GM18868 (cell line): Measurements from ENCODE around the gene BBIP1.

Experiments
- ATAC-seq: cut with Tn5 transposase; IDR thresholded peaks from one replicate; pipeline ENCODE4 v1.9.1; 2021; ENCODE audit warnings: mild to moderate bottlenecking, moderate library complexity; ENCODE audit not compliant: unreplicated experiment

Gene BBIP1

DNA sequence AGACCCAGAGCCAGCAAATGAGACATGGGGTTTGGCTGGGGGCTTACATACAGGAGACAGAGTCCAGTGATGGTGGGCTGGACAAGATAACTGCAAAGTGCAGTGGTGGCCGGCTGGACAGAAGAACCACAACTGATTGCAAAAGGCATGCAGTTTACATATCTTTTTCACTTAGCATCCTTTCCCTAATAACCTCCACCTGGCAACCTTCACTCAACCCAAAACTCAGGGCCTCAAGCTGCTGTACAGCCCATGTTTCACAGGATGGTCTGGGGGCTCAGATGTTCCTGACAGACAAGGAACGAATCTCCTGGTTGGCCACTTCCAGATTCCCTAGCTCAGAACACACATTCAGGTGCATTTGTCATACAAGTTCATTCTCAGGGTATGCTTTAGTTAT lies 55.0 kb downstream of the BBIP1 start:
- no peak for ATAC-seq

- no peak for ATAC-seq
These were observed 55.6 kb downstream of the BBIP1 start for GRCh38 chr10:110863361-110863760.

- ATAC-seq = no peak
These were observed 56.0 kb downstream of the BBIP1 start for GRCh38 chr10:110862961-110863360.

- no peak for ATAC-seq
These were observed 56.9 kb downstream of the BBIP1 start for GRCh38 chr10:110861930-110862649.

DNA sequence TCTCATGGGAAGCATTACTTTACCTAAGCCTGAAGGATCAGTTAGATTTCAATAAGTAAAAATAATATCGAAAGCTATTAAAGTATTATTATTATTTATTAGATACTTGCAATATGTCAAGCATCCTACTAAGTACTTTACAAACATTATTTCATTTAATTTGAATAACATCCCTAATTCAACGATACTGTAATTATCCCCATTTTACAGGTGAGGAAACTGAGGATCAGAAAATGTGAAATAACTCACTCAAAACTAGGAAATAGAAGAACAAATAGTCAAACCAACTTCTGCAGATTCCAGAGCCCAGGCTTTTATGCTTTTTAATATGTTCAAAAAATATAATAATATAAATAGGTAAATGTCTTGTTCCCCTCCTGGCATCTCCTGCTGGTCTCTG lies 57.5 kb downstream of the BBIP1 start:
- no peak for ATAC-seq

GRCh38 chr10:110860576-110861241 lies 58.3 kb downstream of the BBIP1 start:
- peak; percentile 41 for ATAC-seq

DNA sequence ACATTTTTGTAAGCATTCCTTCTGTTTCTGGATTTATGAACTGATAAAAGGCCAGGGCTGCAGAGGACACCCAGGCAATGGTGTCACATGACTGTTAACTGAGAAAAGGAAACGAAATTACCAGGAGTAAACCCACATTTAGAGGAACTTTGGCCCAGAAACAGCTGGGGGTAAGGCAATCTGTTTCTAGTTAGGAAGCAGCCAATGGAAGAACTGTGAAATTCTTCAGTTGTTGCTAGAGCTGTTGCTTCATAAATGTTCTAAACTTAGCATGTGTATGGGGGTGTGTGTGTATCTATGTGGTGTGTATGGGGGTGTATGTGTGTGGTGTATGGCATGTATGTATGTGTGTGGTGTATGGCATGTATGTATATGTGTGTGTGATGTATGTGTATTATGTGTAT lies 59.0 kb downstream of the BBIP1 start:
- no peak for ATAC-seq

- no peak for ATAC-seq
These were observed 59.6 kb downstream of the BBIP1 start for GRCh38 chr10:110859206-110859972.

- ATAC-seq = no peak
These were observed 60.6 kb downstream of the BBIP1 start for GRCh38 chr10:110858297-110858934.

GRCh38 chr10:110857265-110858171 lies 61.5 kb downstream of the BBIP1 start:
- peak; percentile 60 for ATAC-seq

- no peak for ATAC-seq
These were observed 64.9 kb downstream of the BBIP1 start for GRCh38 chr10:110853921-110854605.

- no peak for ATAC-seq
These were observed 66.0 kb downstream of the BBIP1 start for GRCh38 chr10:110852947-110853346.

DNA sequence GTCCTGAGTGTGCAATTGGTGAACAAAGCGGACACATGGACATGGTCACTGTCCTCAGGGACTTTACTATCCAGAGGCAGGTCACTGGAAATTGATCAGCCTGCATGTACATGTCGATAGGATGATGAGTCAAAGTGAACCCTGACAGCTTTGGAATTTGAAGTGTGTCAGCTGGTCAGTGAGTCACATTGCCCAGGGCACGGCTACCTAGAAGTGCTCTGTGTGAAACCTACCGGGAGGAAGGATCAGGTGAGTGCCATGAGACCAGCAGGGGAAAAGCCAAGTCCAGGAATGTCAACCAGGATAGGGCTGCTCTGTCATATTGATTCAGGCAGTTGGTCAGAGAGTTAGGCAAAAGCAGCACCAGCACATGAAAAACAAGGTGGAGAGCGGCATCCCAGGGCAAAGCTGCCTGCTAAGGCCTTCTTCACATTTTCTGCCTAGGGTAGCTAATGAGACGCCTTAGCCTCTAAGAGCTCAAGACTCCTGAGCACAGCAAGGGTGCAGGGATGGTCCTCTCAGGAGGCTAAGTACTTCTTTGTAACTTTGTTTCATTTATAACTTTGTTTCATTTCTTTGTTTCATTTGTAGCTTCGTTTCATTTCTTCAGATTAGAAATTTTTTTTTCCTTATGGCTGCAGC lies 66.6 kb downstream of the BBIP1 start:
- peak; percentile 29 for ATAC-seq

DNA sequence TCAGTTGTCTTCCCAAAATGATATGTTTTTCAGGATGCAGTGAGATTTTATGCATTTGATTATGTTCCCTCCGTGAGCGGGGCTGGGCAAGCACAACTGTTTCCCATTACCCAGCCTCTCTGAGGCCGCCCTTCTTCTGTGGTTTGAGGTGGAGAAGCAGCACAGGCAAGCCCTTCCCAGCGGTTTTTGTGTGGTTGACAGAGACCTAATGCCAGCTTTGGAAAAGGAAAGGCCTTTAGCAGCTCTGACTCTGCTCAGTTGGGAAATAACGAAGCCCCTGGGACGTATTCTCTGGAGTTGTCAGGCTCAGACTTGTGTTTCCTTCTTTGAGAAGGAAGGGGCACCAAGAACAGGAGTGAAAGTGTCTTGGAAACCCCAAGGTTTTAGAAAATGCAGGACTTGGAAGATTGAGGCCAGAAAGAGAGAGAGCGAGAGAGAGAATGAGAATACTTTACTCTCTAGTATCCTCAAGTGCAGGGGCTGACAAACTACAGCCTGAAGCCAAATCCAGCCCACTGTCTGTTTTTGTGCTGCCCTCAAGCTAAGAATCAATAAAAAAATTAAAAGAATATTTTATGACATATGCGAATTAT lies 67.9 kb downstream of the BBIP1 start:
- ATAC-seq = no peak

GRCh38 chr10:110850099-110850498 lies 68.9 kb downstream of the BBIP1 start:
- no peak for ATAC-seq
